CD4-positive, alpha-beta T cell treated with Interleukin-1 beta for 1 hour (primary cell): ENCODE data around the gene CERS2.

Source experiments
- DNase-seq, 2 donors: peaks; one replicate each; pipeline ENCODE4 v3.0.0-alpha.2; 2020 to 2022

The CERS2 gene

DNA sequence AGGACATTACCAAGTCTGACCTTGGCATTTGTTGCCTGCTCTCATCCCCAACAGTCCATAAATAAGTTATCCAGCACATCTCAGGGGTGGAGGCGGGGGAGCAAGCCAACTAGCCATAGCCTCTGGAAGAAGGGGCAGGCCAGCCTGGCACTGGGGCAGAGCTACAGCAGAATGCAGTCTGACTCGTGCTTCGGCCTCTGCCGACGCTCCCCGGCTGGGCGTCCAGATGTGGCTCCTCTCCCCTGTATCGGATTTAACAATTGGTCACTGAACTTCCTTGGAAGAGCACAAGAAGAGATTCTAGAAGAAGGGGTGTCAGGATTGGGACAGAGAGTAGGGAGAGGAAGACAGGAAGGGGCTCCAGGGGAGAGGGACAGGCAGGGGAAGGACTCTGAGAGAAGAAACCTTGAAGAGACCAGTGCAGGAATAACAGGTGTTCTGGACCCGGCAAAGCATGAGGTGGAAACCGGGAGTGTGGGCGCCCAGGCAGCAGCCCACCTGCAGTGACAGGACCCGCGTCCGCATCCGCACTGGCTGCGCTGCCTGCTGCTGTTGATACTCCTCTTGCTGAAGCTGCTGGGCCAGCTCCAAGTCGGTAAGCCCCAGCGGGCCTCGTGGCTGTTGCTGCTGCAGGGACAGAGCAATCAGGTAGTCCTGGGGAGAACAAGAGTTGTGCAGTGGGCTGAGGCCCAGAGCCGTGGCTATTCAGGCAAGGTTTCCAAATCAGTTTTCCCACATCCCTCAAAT, 22.7 kb upstream of the CERS2 start:
- DNase-seq: no peak

- DNase-seq: peak in 1 of 2 donors; percentile 54
Observed at GRCh38 chr1:150995896-150996295, 21.3 kb upstream of the CERS2 start.

GRCh38 chr1:150995460-150995859, 20.8 kb upstream of the CERS2 start:
- no peak for DNase-seq

DNA sequence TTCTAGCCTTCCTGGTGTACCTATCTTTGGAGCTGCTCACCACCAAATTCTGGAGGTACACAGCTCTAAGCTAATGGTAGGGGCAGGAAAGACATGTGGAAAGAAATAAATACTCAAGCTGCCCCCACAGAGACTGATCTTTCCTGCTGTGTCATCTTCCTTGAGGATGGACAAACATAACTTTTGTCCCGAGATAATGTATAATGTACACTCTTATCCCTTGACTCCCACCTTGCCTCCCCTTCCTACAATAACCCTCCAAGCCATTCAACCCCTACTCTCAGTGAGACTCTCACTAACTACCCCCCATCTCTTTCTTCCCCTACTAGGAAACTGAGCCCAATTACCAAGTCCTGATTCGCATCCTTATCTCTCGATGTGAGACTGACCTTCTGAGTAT, 19.6 kb upstream of the CERS2 start:
- no peak for DNase-seq

DNA sequence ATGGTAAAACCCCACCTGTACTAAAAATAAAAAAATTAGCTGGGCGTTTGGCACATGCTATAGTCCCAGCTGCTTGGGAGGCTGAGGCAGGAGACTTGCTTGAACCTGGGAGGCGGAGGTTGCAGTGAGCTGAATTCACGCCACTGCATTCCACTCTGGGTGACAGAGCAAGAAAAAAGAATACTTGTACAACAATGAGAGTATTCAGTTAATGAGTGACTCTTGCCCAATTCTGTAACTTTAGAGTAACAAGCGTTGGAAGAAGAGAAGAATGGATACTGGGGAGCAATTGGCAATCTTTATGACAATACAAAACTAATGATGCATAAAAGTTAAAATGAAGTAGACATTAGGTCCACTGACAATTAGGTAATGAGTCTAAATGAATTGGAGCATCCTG, 18.0 kb upstream of the CERS2 start:
- no peak for DNase-seq

DNA sequence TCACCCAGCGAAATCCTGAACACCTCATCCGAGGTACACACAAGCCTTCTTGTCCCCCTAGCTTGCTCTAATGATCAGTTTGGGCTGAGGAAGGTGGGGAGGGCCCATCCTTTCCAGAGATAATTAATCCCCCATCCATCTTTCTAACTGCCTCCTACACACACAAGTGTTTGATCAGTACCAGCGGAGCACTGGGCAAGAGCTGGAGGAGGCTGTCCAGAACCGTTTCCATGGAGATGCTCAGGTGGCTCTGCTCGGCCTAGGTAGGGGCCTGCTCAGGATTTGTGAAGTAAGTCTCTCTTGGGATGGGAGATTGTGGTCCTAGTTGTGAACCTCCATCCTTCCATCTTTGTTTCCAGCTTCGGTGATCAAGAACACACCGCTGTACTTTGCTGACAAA, 13.3 kb upstream of the CERS2 start:
- DNase-seq: no peak

- no peak for DNase-seq
Observed at GRCh38 chr1:150985179-150985825, 10.7 kb upstream of the CERS2 start.

DNA sequence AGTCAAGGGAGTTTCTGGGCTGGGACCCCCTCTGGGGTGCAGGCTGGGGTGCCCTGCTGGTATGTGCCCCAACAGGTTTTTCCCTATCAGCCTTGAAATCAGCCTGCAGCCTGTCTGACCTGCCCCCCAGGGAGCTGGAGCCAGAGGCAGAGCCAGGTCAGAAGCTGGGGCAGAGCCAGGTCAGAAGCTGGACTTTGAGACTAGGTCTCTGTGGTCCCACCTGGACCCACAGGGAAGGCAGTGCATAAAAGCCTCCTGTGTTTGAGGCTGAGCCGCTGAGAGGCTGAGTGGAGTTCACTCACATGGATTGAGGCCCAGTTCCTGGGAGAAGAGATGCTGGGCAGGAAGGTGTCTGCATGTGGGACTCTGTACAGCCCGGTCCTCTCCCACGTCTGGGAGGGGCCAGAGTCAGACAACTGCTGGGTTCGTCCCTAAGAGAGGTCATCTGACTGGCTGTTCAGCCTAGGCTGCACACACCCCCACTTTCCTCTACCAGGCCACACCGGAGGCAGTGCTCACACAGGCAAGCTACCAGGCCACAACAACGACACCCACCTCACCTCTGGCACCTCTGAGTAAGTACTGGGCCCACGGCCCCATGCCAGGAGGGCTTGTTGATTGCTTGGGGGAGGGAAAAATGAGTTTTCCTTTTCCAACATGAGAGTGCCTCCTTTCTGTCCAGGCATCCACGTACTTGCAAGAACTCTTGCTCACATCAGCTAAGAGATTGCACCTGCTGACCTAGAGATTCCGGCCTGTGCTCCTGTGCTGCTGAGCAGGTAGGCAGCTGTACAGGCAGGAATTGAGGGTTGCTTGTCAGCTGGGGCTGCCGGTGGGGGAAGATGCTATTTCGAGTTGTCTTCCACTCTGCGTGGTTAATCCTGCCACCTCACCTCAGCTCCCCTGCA, 7.4 kb upstream of the CERS2 start, which contains the start of gene ANXA9:
ANXA9 (plus strand) TSS at position 488 of the 908 bp plus-strand sequence. CDS start 814 bp downstream, outside the sequence.
- no peak for DNase-seq

DNA sequence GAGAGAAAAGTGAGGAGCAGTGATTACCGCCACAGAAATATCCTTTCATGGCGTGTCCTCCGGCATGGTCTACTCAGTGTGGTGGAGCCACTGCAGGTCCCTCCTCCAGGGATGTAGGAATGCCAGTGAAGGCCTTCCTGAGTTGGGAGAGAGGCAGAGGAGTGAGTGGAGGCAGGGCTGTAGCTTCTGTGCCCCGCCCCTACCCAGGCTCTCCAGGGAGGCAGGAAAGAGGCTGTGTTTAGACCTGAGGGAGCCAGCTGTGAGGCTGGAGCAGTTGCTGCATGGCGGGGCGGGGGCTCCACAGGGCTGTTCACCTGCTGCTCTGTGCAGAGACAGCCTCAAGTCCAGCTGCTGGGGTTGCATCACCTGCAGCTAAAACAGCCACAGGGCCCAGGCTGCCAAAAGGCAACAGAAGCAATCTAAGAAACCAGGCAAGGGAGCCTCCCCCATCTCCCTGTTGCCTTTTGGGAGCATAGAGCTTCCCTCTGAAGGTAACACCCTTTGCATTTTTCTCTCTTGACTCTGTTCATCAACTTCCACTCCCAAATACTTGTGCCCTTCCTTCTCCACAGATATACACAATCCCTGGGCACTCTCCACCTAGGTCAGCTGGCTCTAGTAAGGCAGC, 6.7 kb upstream of the CERS2 start:
- no peak for DNase-seq

GRCh38 chr1:150979092-150980056, 4.7 kb upstream of the CERS2 start:
- peak; percentile 85 to 91 for DNase-seq

GRCh38 chr1:150976879-150977694, 2.5 kb upstream of the CERS2 start:
- DNase-seq: peak; percentile 82 to 87

- no peak for DNase-seq
Observed at GRCh38 chr1:150976401-150976821, 1.8 kb upstream of the CERS2 start.

- DNase-seq: peak; percentile 22 to 32
Observed at GRCh38 chr1:150973836-150974579, 627 bp downstream of the CERS2 start.

- no peak for DNase-seq
Observed at GRCh38 chr1:150973258-150973835, 1.3 kb downstream of the CERS2 start.

GRCh38 chr1:150972417-150972940, 2.2 kb downstream of the CERS2 start:
- no peak for DNase-seq

GRCh38 chr1:150971583-150972416, 2.8 kb downstream of the CERS2 start:
- no peak for DNase-seq

- DNase-seq: no peak
Observed at GRCh38 chr1:150970808-150971582, 3.6 kb downstream of the CERS2 start.

- DNase-seq: no peak
Observed at GRCh38 chr1:150969626-150970025, 5.0 kb downstream of the CERS2 start.
